Ascending aorta (tissue), 2 donors: ENCODE data around the gene GHRH. TPM values are rescaled to one million over a fixed set of nuclear protein-coding genes. Genes with fewer than 3 reads are reported as not detected.

Experiments used
- DNase-seq, 2 donors: peaks; one replicate each; pipeline ENCODE4 v3.0.0-alpha.2; 2019; ENCODE audit warnings: low spot score in 2 of 2
- H3K27ac ChIP-seq, 2 donors: fragments of 200-600 bp; sonication (generic); one replicate each; pipeline ENCODE4 v1.5.1; 2016 to 2017; ENCODE audit warnings: mild to moderate bottlenecking in 1 of 2
- H3K27me3 ChIP-seq: fragments of 200-600 bp; sonication (generic); one replicate; pipeline ENCODE4 v1.5.1; 2017
- H3K36me3 ChIP-seq, 2 donors: fragments of 200-600 bp; sonication (generic); one replicate each; pipeline ENCODE4 v1.5.1; 2016
- H3K4me1 ChIP-seq, 2 donors: fragments of 200-600 bp; sonication (generic); one replicate each; pipeline ENCODE4 v1.5.1; 2016 to 2017; ENCODE audit warnings: mild to moderate bottlenecking in 1 of 2
- H3K4me3 ChIP-seq, 2 donors: fragments of 200-600 bp; sonication (generic); one replicate each; pipeline ENCODE4 v1.5.1; 2016 to 2017; ENCODE audit warnings: mild to moderate bottlenecking in 1 of 2
- H3K9me3 ChIP-seq, 2 donors: fragments of 200-600 bp; sonication (generic); one replicate each; pipeline ENCODE4 v1.5.1; 2016
- intact Hi-C: fragments of 100-400 bp; cut with DNase I; formaldehyde crosslinking; loops from one replicate; pipeline ENCODE4 v1.15.1; 2023
- total RNA-seq: library from RNA; depleted of rRNA; stranded (reverse); fragments of >200 nt; gene quantifications from one replicate; pipeline ENCODE4 v1.1.0, GENCODE V29; 2016
- TF ChIP-seq, protein P1 (sequence below), 3 experiments: fragments of 200-600 bp in 2 of 3; fragments of 450-650 bp in 1 of 3; sonication (generic) in 2 of 3; IDR thresholded peaks; one replicate each; pipeline ENCODE4 v1.5.1; 2016 to 2019; ENCODE audit warnings: antibody characterized with exemption in 3 of 3, mild to moderate bottlenecking in 1 of 3, moderate library complexity in 1 of 3

The GHRH gene
- total RNA-seq, 1 donor from 2014 or later: not detected

- H3K4me1 ChIP-seq: peaks cover 14 to 72% of the 10 kb centered on the region in 2 donors
These were observed 33.4 kb upstream of the GHRH start for GRCh38 chr20:37295001-37295400.

GRCh38 chr20:37294262-37294981 is 32.8 kb upstream of the GHRH start:
- DNase-seq: no peak
- Histone ChIP-seq H3K4me3 (no peak overlapping the region), H3K36me3 (peaks cover 0 to 6% of the 10 kb centered on the region in 2 donors), H3K27ac (peak overlapping the region; percentile 86 to 92), H3K4me1 (peaks cover 14 to 68% of the 10 kb centered on the region in 2 donors), H3K9me3 (no peaks in the 10 kb centered on the region), H3K27me3 (no peaks in the 10 kb centered on the region)
- intact Hi-C loops: no loop called here
- TF ChIP-seq, protein P1, sequence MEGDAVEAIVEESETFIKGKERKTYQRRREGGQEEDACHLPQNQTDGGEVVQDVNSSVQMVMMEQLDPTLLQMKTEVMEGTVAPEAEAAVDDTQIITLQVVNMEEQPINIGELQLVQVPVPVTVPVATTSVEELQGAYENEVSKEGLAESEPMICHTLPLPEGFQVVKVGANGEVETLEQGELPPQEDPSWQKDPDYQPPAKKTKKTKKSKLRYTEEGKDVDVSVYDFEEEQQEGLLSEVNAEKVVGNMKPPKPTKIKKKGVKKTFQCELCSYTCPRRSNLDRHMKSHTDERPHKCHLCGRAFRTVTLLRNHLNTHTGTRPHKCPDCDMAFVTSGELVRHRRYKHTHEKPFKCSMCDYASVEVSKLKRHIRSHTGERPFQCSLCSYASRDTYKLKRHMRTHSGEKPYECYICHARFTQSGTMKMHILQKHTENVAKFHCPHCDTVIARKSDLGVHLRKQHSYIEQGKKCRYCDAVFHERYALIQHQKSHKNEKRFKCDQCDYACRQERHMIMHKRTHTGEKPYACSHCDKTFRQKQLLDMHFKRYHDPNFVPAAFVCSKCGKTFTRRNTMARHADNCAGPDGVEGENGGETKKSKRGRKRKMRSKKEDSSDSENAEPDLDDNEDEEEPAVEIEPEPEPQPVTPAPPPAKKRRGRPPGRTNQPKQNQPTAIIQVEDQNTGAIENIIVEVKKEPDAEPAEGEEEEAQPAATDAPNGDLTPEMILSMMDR (IDR thresholded peaks at IDR 0.05): no peak

More at GRCh38 chr20:37295001-37295400, 33.4 kb upstream of the GHRH start:
- Histone ChIP-seq H3K27ac (peak overlapping the region; percentile 86 to 92), H3K4me3 (no peak overlapping the region), H3K9me3 (no peaks in the 10 kb centered on the region), H3K27me3 (no peaks in the 10 kb centered on the region), H3K36me3 (peaks cover 0 to 6% of the 10 kb centered on the region in 2 donors)
- TF ChIP-seq, protein P1 (IDR thresholded peaks at IDR 0.05): no peak
- intact Hi-C loops: no loop called here
- peak in 1 of 2 donors; percentile 73 for DNase-seq

- peaks cover 12 to 58% of the 10 kb centered on the region in 2 donors for H3K4me1 ChIP-seq
- H3K36me3 ChIP-seq: peaks cover 0 to 6% of the 10 kb centered on the region in 2 donors
- no peak for DNase-seq
- peak overlapping the region; percentile 86 to 92 for H3K27ac ChIP-seq
- intact Hi-C loops: no loop called here
- H3K27me3 ChIP-seq: no peaks in the 10 kb centered on the region
- TF ChIP-seq, protein P1 (IDR thresholded peaks at IDR 0.05): no peak
- H3K9me3 ChIP-seq: no peaks in the 10 kb centered on the region
- H3K4me3 ChIP-seq: no peak overlapping the region
These were observed 31.8 kb upstream of the GHRH start for GRCh38 chr20:37293301-37293943.

DNA sequence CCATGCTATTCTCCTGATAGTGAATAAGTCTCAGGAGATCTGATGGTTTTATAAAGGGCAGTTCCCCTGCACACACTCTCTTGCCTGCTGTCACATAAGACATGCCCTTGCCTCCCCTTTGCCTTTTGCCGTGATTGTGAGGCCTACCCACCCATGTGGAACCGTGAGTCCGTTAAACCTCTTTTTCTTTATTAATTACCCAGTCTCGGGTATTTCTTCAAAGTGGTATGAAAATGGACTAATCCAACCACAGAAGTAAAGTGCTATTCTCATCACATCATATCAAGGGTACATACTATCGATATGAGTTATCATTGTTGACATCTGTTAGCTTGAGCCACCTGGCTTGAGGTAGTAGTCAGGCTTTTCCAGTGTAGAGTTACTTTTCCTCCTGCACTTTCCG is 30.1 kb upstream of the GHRH start:
- TF ChIP-seq, protein P1 (IDR thresholded peaks at IDR 0.05): no peak
- H3K27ac ChIP-seq: peak overlapping the region; percentile 6 to 97

DNA sequence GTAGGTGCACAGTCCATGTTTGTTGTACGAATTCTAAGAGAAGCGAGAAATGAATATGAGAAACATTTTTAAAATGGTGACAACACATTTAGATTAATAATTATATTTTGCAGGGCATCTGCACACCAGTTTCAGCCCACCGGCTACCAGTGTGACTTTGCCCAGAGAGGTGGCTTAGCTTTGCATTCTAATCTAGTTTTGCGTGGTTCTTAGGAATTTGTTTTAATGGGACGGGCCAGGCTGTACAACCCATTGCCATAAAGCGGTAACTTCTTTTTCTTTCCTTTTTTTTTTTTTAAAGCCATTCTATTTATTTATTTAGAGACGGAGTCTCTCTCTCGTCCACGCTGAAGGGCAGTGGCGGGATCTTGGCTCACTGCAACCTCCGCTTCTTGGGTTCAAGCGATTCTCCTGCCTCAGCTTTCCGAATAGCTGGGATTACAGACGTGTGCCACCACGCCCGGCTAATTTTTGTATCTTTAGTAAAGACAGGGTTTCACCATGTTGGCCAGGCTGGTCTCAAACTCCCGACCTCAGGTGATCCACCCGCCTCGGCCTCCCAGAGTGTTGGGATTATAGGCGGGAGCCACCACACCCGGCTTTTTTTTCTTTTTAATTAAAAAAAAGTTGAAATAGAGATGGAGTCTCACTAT is 28.7 kb upstream of the GHRH start:
- TF ChIP-seq, protein P1 (IDR thresholded peaks at IDR 0.05): no peak
- DNase-seq: no peak
- intact Hi-C loops: no loop called here
- Histone ChIP-seq H3K4me3 (peak overlapping the region; percentile 88 to 89), H3K4me1 (peaks cover under 1 to 29% of the 10 kb centered on the region in 2 donors), H3K9me3 (no peaks in the 10 kb centered on the region), H3K27me3 (no peaks in the 10 kb centered on the region), H3K36me3 (peaks cover 0 to 6% of the 10 kb centered on the region in 2 donors), H3K27ac (peak overlapping the region; percentile 95 to 97)

More for the DNA sequence above, 30.1 kb upstream of the GHRH start:
- Histone ChIP-seq H3K27me3 (no peaks in the 10 kb centered on the region), H3K4me3 (no peak overlapping the region), H3K4me1 (peaks cover 6 to 44% of the 10 kb centered on the region in 2 donors), H3K36me3 (peaks cover 0 to 6% of the 10 kb centered on the region in 2 donors), H3K9me3 (no peaks in the 10 kb centered on the region)
- no peak for DNase-seq
- intact Hi-C loops: no loop called here
